ENCODE data around the gene KCNK10.

Gene KCNK10

DNA sequence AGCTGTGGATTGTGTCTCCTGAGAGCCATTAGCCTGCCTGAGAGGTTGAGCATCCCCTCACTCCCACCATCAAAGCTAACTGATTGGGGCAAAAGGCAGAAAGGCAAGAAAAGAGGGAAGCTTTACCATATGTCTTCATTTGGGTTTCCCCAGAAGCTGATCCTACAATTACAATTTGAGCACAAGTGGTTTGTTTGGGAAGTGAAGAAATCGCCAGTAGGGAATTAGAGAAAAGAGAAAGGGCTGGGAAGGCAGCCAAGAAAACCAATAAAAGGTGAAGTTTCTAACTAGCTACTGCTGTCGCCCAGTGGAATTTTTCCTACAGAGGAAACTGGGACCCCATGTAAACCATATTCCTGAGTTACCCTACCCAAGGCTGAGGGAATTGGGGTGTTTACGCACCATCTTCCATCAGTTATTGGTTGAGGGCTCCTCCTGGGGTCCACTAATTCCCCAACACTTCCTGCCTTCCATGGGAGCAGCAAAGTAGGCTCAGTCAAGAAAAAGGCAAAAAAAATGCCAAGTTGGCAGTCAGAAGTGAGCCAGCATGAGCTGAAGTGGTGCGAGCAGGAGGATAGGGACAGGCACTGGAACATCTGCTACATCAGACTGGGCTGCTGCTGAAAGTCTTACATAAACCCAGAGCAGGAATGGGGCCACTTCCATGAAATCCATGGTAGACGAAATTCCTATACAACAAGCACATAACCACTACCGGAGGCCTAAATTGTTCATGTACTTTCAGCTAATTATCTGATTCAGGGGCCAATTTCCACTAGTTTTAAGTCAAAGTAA is 17.3 kb downstream of the KCNK10 start:
- Histone ChIP-seq H3K36me3 (ENCODE audit: insufficient read depth, low read length) (no peaks in the 10 kb centered on the region), H3F3A (ENCODE audit: insufficient read depth, low read length) (no peaks in the 10 kb centered on the region), H3K27ac (ENCODE audit: low read depth, low read length, poor library complexity, severe bottlenecking) (no peak overlapping the region), H4K20me1 (ENCODE audit: insufficient read depth, low read length) (no peaks in the 10 kb centered on the region), H3K9me2 (ENCODE audit: low read depth, low read length) (no peaks in the 10 kb centered on the region), H3K4me2 (ENCODE audit: low read length) (no peak overlapping the region), H2AFZ (ENCODE audit: low read length) (no peak overlapping the region), H3K4me3 (ENCODE audit: low read depth, low read length, poor library complexity, severe bottlenecking) (no peak overlapping the region), H3K9me3 (ENCODE audit: low read length) (no peaks in the 10 kb centered on the region), H3K4me1 (ENCODE audit: insufficient read depth, low read length, severe bottlenecking) (no peaks in the 10 kb centered on the region), H3K27me3 (ENCODE audit: insufficient read depth, low read length) (no peaks in the 10 kb centered on the region), H3K79me2 (ENCODE audit: insufficient read depth, low read length) (no peaks in the 10 kb centered on the region), H3K9ac (ENCODE audit: low read length) (no peak overlapping the region)
- TF ChIP-seq, protein P1, sequence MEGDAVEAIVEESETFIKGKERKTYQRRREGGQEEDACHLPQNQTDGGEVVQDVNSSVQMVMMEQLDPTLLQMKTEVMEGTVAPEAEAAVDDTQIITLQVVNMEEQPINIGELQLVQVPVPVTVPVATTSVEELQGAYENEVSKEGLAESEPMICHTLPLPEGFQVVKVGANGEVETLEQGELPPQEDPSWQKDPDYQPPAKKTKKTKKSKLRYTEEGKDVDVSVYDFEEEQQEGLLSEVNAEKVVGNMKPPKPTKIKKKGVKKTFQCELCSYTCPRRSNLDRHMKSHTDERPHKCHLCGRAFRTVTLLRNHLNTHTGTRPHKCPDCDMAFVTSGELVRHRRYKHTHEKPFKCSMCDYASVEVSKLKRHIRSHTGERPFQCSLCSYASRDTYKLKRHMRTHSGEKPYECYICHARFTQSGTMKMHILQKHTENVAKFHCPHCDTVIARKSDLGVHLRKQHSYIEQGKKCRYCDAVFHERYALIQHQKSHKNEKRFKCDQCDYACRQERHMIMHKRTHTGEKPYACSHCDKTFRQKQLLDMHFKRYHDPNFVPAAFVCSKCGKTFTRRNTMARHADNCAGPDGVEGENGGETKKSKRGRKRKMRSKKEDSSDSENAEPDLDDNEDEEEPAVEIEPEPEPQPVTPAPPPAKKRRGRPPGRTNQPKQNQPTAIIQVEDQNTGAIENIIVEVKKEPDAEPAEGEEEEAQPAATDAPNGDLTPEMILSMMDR (IDR thresholded peaks at IDR 0.05; ENCODE audit: low read length): no peak
- TF ChIP-seq EZH2 (IDR thresholded peaks at IDR 0.05; ENCODE audit: borderline replicate concordance, low read length): no peak

DNA sequence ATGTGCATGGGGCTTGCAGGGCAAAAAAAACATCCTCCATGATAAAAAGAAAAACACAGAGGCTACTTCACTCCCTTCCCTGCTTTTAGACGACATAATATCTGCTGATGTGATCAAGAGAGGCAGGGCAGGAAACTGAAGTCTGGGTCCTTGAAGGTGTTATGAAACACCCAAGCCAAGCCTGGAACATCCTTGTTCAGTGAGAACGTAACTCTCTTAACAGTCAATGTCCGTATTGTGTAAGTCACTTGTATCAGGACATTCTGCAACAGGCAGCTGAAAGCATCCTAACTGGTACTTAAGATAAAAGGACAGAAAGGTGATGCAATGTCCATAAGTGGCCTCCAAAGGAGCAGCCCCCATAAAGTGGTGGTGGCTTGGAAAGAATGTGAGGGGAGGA is 20.0 kb downstream of the KCNK10 start:
- no peak overlapping the region for H3K27ac ChIP-seq (ENCODE audit: low read depth, low read length, poor library complexity, severe bottlenecking)
- no peaks in the 10 kb centered on the region for H3K4me1 ChIP-seq (ENCODE audit: insufficient read depth, low read length, severe bottlenecking)
- no peak overlapping the region for H2AFZ ChIP-seq (ENCODE audit: low read length)
- no peaks in the 10 kb centered on the region for H3K79me2 ChIP-seq (ENCODE audit: insufficient read depth, low read length)
- no peak overlapping the region for H3K4me2 ChIP-seq (ENCODE audit: low read length)
- H3K9me2 ChIP-seq (ENCODE audit: low read depth, low read length): no peaks in the 10 kb centered on the region
- H3F3A ChIP-seq (ENCODE audit: insufficient read depth, low read length): no peaks in the 10 kb centered on the region
- H3K4me3 ChIP-seq (ENCODE audit: low read depth, low read length, poor library complexity, severe bottlenecking): no peak overlapping the region
- H3K27me3 ChIP-seq (ENCODE audit: insufficient read depth, low read length): no peaks in the 10 kb centered on the region
- no peak overlapping the region for H3K9ac ChIP-seq (ENCODE audit: low read length)
- no peaks in the 10 kb centered on the region for H3K9me3 ChIP-seq (ENCODE audit: low read length)
- H4K20me1 ChIP-seq (ENCODE audit: insufficient read depth, low read length): no peaks in the 10 kb centered on the region
- H3K36me3 ChIP-seq (ENCODE audit: insufficient read depth, low read length): no peaks in the 10 kb centered on the region
- TF ChIP-seq EZH2 (IDR thresholded peaks at IDR 0.05; ENCODE audit: borderline replicate concordance, low read length): no peak
- TF ChIP-seq, protein P1 (IDR thresholded peaks at IDR 0.05; ENCODE audit: low read length): no peak

DNA sequence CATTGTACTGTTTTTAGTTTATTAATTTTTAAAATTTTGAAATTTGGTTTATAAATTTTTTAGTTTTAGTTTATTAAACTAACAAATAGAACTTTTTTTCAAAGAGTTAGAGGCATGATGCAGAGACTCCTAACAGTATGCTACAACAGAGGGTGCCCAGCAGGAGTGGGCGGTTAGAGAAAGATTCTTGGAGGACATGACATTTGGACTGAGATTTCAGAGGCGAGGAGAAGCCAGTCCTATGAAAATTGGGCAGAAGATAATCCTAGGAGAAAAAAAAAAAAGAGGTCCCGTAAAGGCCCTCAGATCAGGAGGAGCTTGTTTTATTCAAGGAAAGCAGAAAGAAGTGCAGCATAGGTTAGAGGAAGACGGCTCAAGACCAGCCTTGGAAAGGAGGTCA is 21.7 kb downstream of the KCNK10 start:
- H3K27me3 ChIP-seq (ENCODE audit: insufficient read depth, low read length): no peaks in the 10 kb centered on the region
- no peaks in the 10 kb centered on the region for H3K4me1 ChIP-seq (ENCODE audit: insufficient read depth, low read length, severe bottlenecking)
- no peaks in the 10 kb centered on the region for H4K20me1 ChIP-seq (ENCODE audit: insufficient read depth, low read length)
- no peak overlapping the region for H3K4me3 ChIP-seq (ENCODE audit: low read depth, low read length, poor library complexity, severe bottlenecking)
- no peaks in the 10 kb centered on the region for H3K9me3 ChIP-seq (ENCODE audit: low read length)
- H3F3A ChIP-seq (ENCODE audit: insufficient read depth, low read length): no peaks in the 10 kb centered on the region
- TF ChIP-seq, protein P1 (IDR thresholded peaks at IDR 0.05; ENCODE audit: low read length): no peak
- TF ChIP-seq EZH2 (IDR thresholded peaks at IDR 0.05; ENCODE audit: borderline replicate concordance, low read length): no peak
- no peak overlapping the region for H2AFZ ChIP-seq (ENCODE audit: low read length)
- H3K9ac ChIP-seq (ENCODE audit: low read length): no peak overlapping the region
- H3K36me3 ChIP-seq (ENCODE audit: insufficient read depth, low read length): no peaks in the 10 kb centered on the region
- H3K27ac ChIP-seq (ENCODE audit: low read depth, low read length, poor library complexity, severe bottlenecking): no peak overlapping the region
- H3K9me2 ChIP-seq (ENCODE audit: low read depth, low read length): no peaks in the 10 kb centered on the region
- H3K79me2 ChIP-seq (ENCODE audit: insufficient read depth, low read length): no peaks in the 10 kb centered on the region
- H3K4me2 ChIP-seq (ENCODE audit: low read length): no peak overlapping the region

Measured in OCI-LY1 (cell line).